GM21737 (cell line): ENCODE data around the gene USP2.

Experiments used
- ATAC-seq: cut with Tn5 transposase; IDR thresholded peaks from one replicate; pipeline ENCODE4 v1.9.1; 2021; ENCODE audit warnings: mild to moderate bottlenecking, moderate library complexity; ENCODE audit not compliant: unreplicated experiment

USP2 gene

GRCh38 chr11:119345685-119346084 lies 35.8 kb downstream of the USP2 start:
- no peak for ATAC-seq

- ATAC-seq: no peak
These were observed 37.0 kb downstream of the USP2 start for GRCh38 chr11:119344291-119345010.

GRCh38 chr11:119343726-119344125 lies 37.8 kb downstream of the USP2 start:
- ATAC-seq: no peak

- no peak for ATAC-seq
These were observed 38.9 kb downstream of the USP2 start for GRCh38 chr11:119342362-119343130.

- ATAC-seq: no peak
These were observed 39.5 kb downstream of the USP2 start for GRCh38 chr11:119342023-119342300.

- no peak for ATAC-seq
These were observed 40.1 kb downstream of the USP2 start for GRCh38 chr11:119341222-119342022.

- ATAC-seq: no peak
These were observed 40.9 kb downstream of the USP2 start, which contains the start of gene C1QTNF5 for GRCh38 chr11:119340335-119341221. Gene C1QTNF5, minus strand, starts transcription at chr11:119340883. Its CDS starts 486 bp downstream, at chr11:119340397.

GRCh38 chr11:119339589-119340334 lies 41.7 kb downstream of the USP2 start:
- ATAC-seq: no peak

- no peak for ATAC-seq
These were observed 42.4 kb downstream of the USP2 start for GRCh38 chr11:119338965-119339588.

- no peak for ATAC-seq
These were observed 43.1 kb downstream of the USP2 start for GRCh38 chr11:119338318-119338890.

GRCh38 chr11:119337581-119338317 lies 43.7 kb downstream of the USP2 start:
- no peak for ATAC-seq

- ATAC-seq: no peak
These were observed 44.6 kb downstream of the USP2 start for GRCh38 chr11:119336744-119337469.

GRCh38 chr11:119335655-119336543 lies 45.6 kb downstream of the USP2 start:
- ATAC-seq: no peak

GRCh38 chr11:119335091-119335654 lies 46.3 kb downstream of the USP2 start:
- no peak for ATAC-seq

- peak; percentile 92 for ATAC-seq
These were observed 47.1 kb downstream of the USP2 start, which contains the start of gene RNF26 for GRCh38 chr11:119334174-119334930. Gene RNF26, plus strand, starts transcription at chr11:119334527. Its CDS starts 596 bp downstream, at chr11:119335123.
